Astrocyte of the cerebellum (primary cell): Measurements from ENCODE around the gene PRLH.

ENCODE experiments used
- DNase-seq: peaks from one replicate; pipeline ENCODE4 v3.0.0-alpha.2; 2011; ENCODE audit warnings: low read depth
- H3K4me3 ChIP-seq: 2 replicates; pipeline ENCODE4 v1.5.1; 2011; ENCODE audit warnings: mild to moderate bottlenecking, low read depth, low read length, moderate library complexity
- CTCF ChIP-seq: IDR thresholded peaks from 2 replicates; pipeline ENCODE4 v1.5.1; 2012; ENCODE audit warnings: low read length, low read depth, moderate library complexity, mild to moderate bottlenecking; ENCODE audit errors: missing control alignments
- in situ Hi-C: cut with HindIII; loops from 2 replicates; pipeline ENCODE4 v1.10.0; 2017; ENCODE audit warnings: low sequenced_read_pairs

PRLH gene

GRCh38 chr2:237573721-237574415 is 7.5 kb downstream of the PRLH start:
- no peak for DNase-seq
- no peak for TF ChIP-seq CTCF
- no peak overlapping the region for H3K4me3 ChIP-seq
- in situ Hi-C loops: no loop called here

- DNase-seq: no peak
- no peak for TF ChIP-seq CTCF
- no peak overlapping the region for H3K4me3 ChIP-seq
These were observed 8.1 kb downstream of the PRLH start for GRCh38 chr2:237574467-237574866.

GRCh38 chr2:237574894-237575868 is 8.8 kb downstream of the PRLH start:
- TF ChIP-seq CTCF: no peak
- DNase-seq: no peak
- in situ Hi-C loops: no loop called here
- H3K4me3 ChIP-seq: no peak overlapping the region

More at GRCh38 chr2:237574467-237574866, 8.1 kb downstream of the PRLH start:
- in situ Hi-C loops: no loop called here

- no peak overlapping the region for H3K4me3 ChIP-seq
- in situ Hi-C loops: no loop called here
- DNase-seq: no peak
- TF ChIP-seq CTCF: no peak
These were observed 9.8 kb downstream of the PRLH start for GRCh38 chr2:237575869-237576862.

GRCh38 chr2:237576974-237577373 is 10.6 kb downstream of the PRLH start:
- in situ Hi-C loops: no loop called here
- no peak for DNase-seq
- H3K4me3 ChIP-seq: no peak overlapping the region
- no peak for TF ChIP-seq CTCF

GRCh38 chr2:237577458-237577857 is 11.1 kb downstream of the PRLH start:
- no peak overlapping the region for H3K4me3 ChIP-seq
- no peak for DNase-seq
- in situ Hi-C loops: no loop called here
- no peak for TF ChIP-seq CTCF
